Gastroesophageal sphincter (tissue), 4 donors: ENCODE results near the gene VPS35L. TPM values are rescaled to one million over a fixed set of nuclear protein-coding genes. Genes with fewer than 3 reads are reported as not detected.

Source experiments
- ATAC-seq: fragments of 150-250 bp; one replicate; pipeline ENCODE4 v1.9.1; 2016; ENCODE audit warnings: mild to moderate bottlenecking, moderate library complexity
- H3K27ac ChIP-seq, 4 donors: fragments of 200-600 bp; sonication (generic) in 3 of 4; 1 replicate in 3 of 4; 2 replicates in 1 of 4; pipeline ENCODE4 v1.5.1; 2016 to 2019
- H3K27me3 ChIP-seq: fragments of 200-600 bp; sonication (generic); one replicate; pipeline ENCODE4 v1.5.1; 2019
- H3K36me3 ChIP-seq, 2 donors: fragments of 200-600 bp; sonication (generic); one replicate each; pipeline ENCODE4 v1.5.1; 2019; ENCODE audit warnings: control low read depth in 1 of 2
- H3K4me1 ChIP-seq, 3 donors: fragments of 200-600 bp; sonication (generic); 1 replicate in 2 of 3; 2 replicates in 1 of 3; pipeline ENCODE4 v1.5.1; 2016 to 2019; ENCODE audit warnings: control low read depth in 2 of 3
- H3K4me3 ChIP-seq, 2 donors: fragments of 200-600 bp; sonication (generic); one replicate each; pipeline ENCODE4 v1.5.1; 2019; ENCODE audit warnings: mild to moderate bottlenecking in 1 of 2, moderate library complexity in 1 of 2
- H3K9me3 ChIP-seq, 3 donors: fragments of 200-600 bp; sonication (generic); one replicate each; pipeline ENCODE4 v1.5.1; 2017 to 2019; ENCODE audit warnings: control low read depth in 2 of 3
- CTCF ChIP-seq, 4 experiments: fragments of 200-600 bp in 2 of 4; fragments of 450-650 bp in 2 of 4; sonication (generic) in 1 of 4; IDR thresholded peaks; one replicate each; pipeline ENCODE4 v1.5.1; 2017 to 2019; ENCODE audit warnings: antibody characterized with exemption in 4 of 4, mild to moderate bottlenecking in 2 of 4, moderate library complexity in 2 of 4
- EP300 ChIP-seq: sonication (generic); formaldehyde crosslinking; IDR thresholded peaks from one replicate; pipeline ENCODE4 v1.6.1; 2017; ENCODE audit warnings: antibody characterized with exemption, mild to moderate bottlenecking
- POLR2A ChIP-seq, 2 donors: fragments of 450-650 bp; IDR thresholded peaks; one replicate each; pipeline ENCODE4 v1.6.1; 2017; ENCODE audit warnings: antibody characterized with exemption in 2 of 2, mild to moderate bottlenecking in 2 of 2, moderate library complexity in 1 of 2
- POLR2AphosphoS5 ChIP-seq: sonication (generic); formaldehyde crosslinking; IDR thresholded peaks from one replicate; pipeline ENCODE4 v1.6.1; 2017; ENCODE audit warnings: antibody characterized with exemption
- WGBS, 2 donors: methylation state at CpG; one replicate each; pipeline ENCODE4 v1.1.5; 2018; ENCODE audit warnings: low coverage in 1 of 2; 5-methylcytosine and 5-hydroxymethylcytosine counted together
- total RNA-seq, 4 donors: library from RNA; depleted of rRNA; stranded (reverse); fragments of >200 nt; gene quantifications; one replicate each; pipeline ENCODE4 v1.1.0, GENCODE V29; 2016

VPS35L gene
- total RNA-seq, 4 donors from 2014 or later, result 39.0 to 59.6 (median 46.9) TPM

- Histone ChIP-seq H3K27ac (no peak overlapping the region), H3K36me3 (peaks cover 0 to 88% of the 10 kb centered on the region in 2 donors), H3K9me3 (peaks cover 0 to 5% (median 0%) of the 10 kb centered on the region in 3 donors), H3K4me1 (no peaks in the 10 kb centered on the region), H3K27me3 (no peaks in the 10 kb centered on the region), H3K4me3 (no peak overlapping the region)
- 84 to 86% methylated on average over 11 to 12 of the region's 12 CpGs for WGBS, 2 donors
- TF ChIP-seq POLR2AphosphoS5 (no peak), CTCF (IDR thresholded peaks at IDR 0.05) (no peak), POLR2A (IDR thresholded peaks at IDR 0.05) (no peak), EP300 (no peak)
- no peak for ATAC-seq
These were observed 126.1 kb downstream of the VPS35L start for GRCh38 chr16:19681637-19682036.

GRCh38 chr16:19683453-19684236, 128.1 kb downstream of the VPS35L start:
- peaks cover 0 to 5% (median 0%) of the 10 kb centered on the region in 3 donors for H3K9me3 ChIP-seq
- H3K36me3 ChIP-seq, result peaks cover 0 to 93% of the 10 kb centered on the region in 2 donors
- no peak for ATAC-seq
- no peak for TF ChIP-seq POLR2A (IDR thresholded peaks at IDR 0.05)
- TF ChIP-seq CTCF (IDR thresholded peaks at IDR 0.05), result no peak
- TF ChIP-seq POLR2AphosphoS5, result no peak
- TF ChIP-seq EP300, result no peak
- no peaks in the 10 kb centered on the region for H3K4me1 ChIP-seq
- H3K27me3 ChIP-seq, result no peaks in the 10 kb centered on the region
- no peak overlapping the region for H3K4me3 ChIP-seq
- WGBS, 2 donors, result 75 to 95% methylated on average over 1 to 5 of the region's 6 CpGs
- no peak overlapping the region for H3K27ac ChIP-seq

GRCh38 chr16:19685176-19685575, 129.7 kb downstream of the VPS35L start:
- H3K27me3 ChIP-seq, result no peaks in the 10 kb centered on the region
- 97 to 100% methylated on average over 4 of the region's 4 CpGs for WGBS, 2 donors
- peaks cover 0 to 10% (median 0%) of the 10 kb centered on the region in 3 donors for H3K4me1 ChIP-seq
- H3K36me3 ChIP-seq, result peaks cover 0 to 88% of the 10 kb centered on the region in 2 donors
- H3K9me3 ChIP-seq, result peaks cover 0 to 5% (median 0%) of the 10 kb centered on the region in 3 donors
- no peak overlapping the region for H3K4me3 ChIP-seq
- TF ChIP-seq CTCF (IDR thresholded peaks at IDR 0.05), result no peak
- no peak for TF ChIP-seq POLR2AphosphoS5
- no peak for ATAC-seq
- H3K27ac ChIP-seq, result no peak overlapping the region

- Histone ChIP-seq H3K27ac (no peak overlapping the region), H3K4me3 (no peak overlapping the region), H3K27me3 (no peaks in the 10 kb centered on the region), H3K9me3 (peaks cover 0 to 5% (median 0%) of the 10 kb centered on the region in 3 donors), H3K36me3 (peaks cover 0 to 82% of the 10 kb centered on the region in 2 donors), H3K4me1 (peaks cover 0 to 24% (median 0%) of the 10 kb centered on the region in 3 donors)
- WGBS, 2 donors, result 85 to 89% methylated on average over 4 to 5 of the region's 7 CpGs
- no peak for ATAC-seq
- no peak for TF ChIP-seq POLR2AphosphoS5
- no peak for TF ChIP-seq EP300
- TF ChIP-seq POLR2A (IDR thresholded peaks at IDR 0.05), result no peak
- no peak for TF ChIP-seq CTCF (IDR thresholded peaks at IDR 0.05)
These were observed 131.8 kb downstream of the VPS35L start for GRCh38 chr16:19687279-19687678.
